IMR-90 (cell line): Measurements from ENCODE around the gene TRAF7. TPM values are rescaled to one million over a fixed set of nuclear protein-coding genes. Genes with fewer than 3 reads are reported as not detected.

ENCODE experiments used
- ATAC-seq: fragments of 200-7000 bp; cut with Tn5 transposase; 2 replicates; pipeline ENCODE4 v1.9.1; 2020; ENCODE audit warnings: low read depth, mild to moderate bottlenecking, moderate library complexity
- BruUV-seq: library from RNA; stranded (reverse); fragments of 400-500 nt; replicated peaks from 2 replicates; lab custom pipeline; 2021; lab: Mats Ljungman, UMichigan
- CTCF ChIA-PET: fragments of 300-600 bp; formaldehyde crosslinking; extraction: SDS; loops from one replicate; lab custom pipeline; 2021; ENCODE audit warnings: antibody characterized with exemption; lab: Yijun Ruan, JAX
- POLR2A ChIA-PET: fragments of 300-600 bp; sonication (Branson Sonifier 250); formaldehyde crosslinking; loops from one replicate; lab custom pipeline; 2022; ENCODE audit warnings: antibody characterized with exemption; ENCODE audit not compliant: unreplicated experiment; lab: Charles Lee
- DNase-seq: peaks from one replicate; pipeline ENCODE4 v3.0.0; 2013
- H2AFZ ChIP-seq: replicated peaks from 2 replicates; pipeline ENCODE3; 2013; ENCODE audit warnings: low read length, mild to moderate bottlenecking; ENCODE audit not compliant: poor library complexity
- H2AK5ac ChIP-seq: 2 replicates; pipeline ENCODE4 v1.6.1; 2013; ENCODE audit warnings: low read depth, low read length, inconsistent platforms
- H2AK9ac ChIP-seq: replicated peaks from 2 replicates; pipeline ENCODE3; 2013; ENCODE audit warnings: mild to moderate bottlenecking, low read depth, low read length, moderate library complexity; ENCODE audit not compliant: poor library complexity
- H2BK120ac ChIP-seq: 2 replicates; pipeline ENCODE4 v1.6.1; 2013; ENCODE audit warnings: low read depth, low read length, inconsistent platforms
- H2BK15ac ChIP-seq: 3 replicates; pipeline ENCODE4 v1.6.1; 2013; ENCODE audit warnings: low read depth, low read length, inconsistent platforms
- H2BK20ac ChIP-seq: 2 replicates; pipeline ENCODE4 v1.6.1; 2013; ENCODE audit warnings: low read depth, mild to moderate bottlenecking, inconsistent platforms, low read length, moderate library complexity
- H2BK5ac ChIP-seq: 2 replicates; pipeline ENCODE4 v1.6.1; 2013; ENCODE audit warnings: mild to moderate bottlenecking, low read depth, low read length, inconsistent platforms; ENCODE audit not compliant: poor library complexity, severe bottlenecking
- H3K14ac ChIP-seq: replicated peaks from 2 replicates; pipeline ENCODE4 v1.6.1; 2013; ENCODE audit warnings: low read depth, low read length, inconsistent platforms
- H3K18ac ChIP-seq: 2 replicates; pipeline ENCODE4 v1.6.1; 2013; ENCODE audit warnings: low read depth, low read length, control low read depth
- H3K23ac ChIP-seq: 2 replicates; pipeline ENCODE4 v1.6.1; 2013; ENCODE audit warnings: low read depth, low read length, inconsistent platforms
- H3K27ac ChIP-seq: 2 replicates; pipeline ENCODE4 v1.5.1; 2013; ENCODE audit warnings: mild to moderate bottlenecking, control low read depth, low read length; ENCODE audit not compliant: insufficient read depth
- H3K27me3 ChIP-seq: 2 replicates; pipeline ENCODE4 v1.6.1; 2013; ENCODE audit warnings: low read length; ENCODE audit not compliant: control insufficient read depth, insufficient read depth
- H3K36me3 ChIP-seq: 2 replicates; pipeline ENCODE4 v1.6.1; 2013; ENCODE audit warnings: low read length, mixed read lengths; ENCODE audit not compliant: control insufficient read depth, insufficient read depth
- H3K4ac ChIP-seq: 2 replicates; pipeline ENCODE4 v1.6.1; 2013; ENCODE audit warnings: low read depth, low read length, inconsistent platforms
- H3K4me1 ChIP-seq: 2 replicates; pipeline ENCODE4 v1.6.1; 2013; ENCODE audit warnings: low read length, mixed read lengths; ENCODE audit not compliant: control insufficient read depth, insufficient read depth
- H3K4me2 ChIP-seq: 2 replicates; pipeline ENCODE4 v1.6.1; 2013; ENCODE audit warnings: low read depth, mild to moderate bottlenecking, control low read depth, low read length, moderate library complexity
- H3K4me3 ChIP-seq: 2 replicates; pipeline ENCODE4 v1.5.1; 2013; ENCODE audit warnings: low read depth, mild to moderate bottlenecking, control low read depth, low read length, moderate library complexity; ENCODE audit not compliant: insufficient read depth
- H3K56ac ChIP-seq: 2 replicates; pipeline ENCODE4 v1.6.1; 2013; ENCODE audit warnings: low read length, inconsistent platforms; ENCODE audit not compliant: insufficient read depth; ENCODE audit errors: extremely low read depth
- H3K79me1 ChIP-seq, 2 experiments: 2 replicates each; pipeline ENCODE4 v1.6.1; 2013; ENCODE audit warnings: low read length in 2 of 2, inconsistent platforms in 1 of 2, low read depth in 1 of 2
- H3K9ac ChIP-seq: 2 replicates; pipeline ENCODE4 v1.6.1; 2013; ENCODE audit warnings: low read depth, low read length, control low read depth
- H3K9me1 ChIP-seq: 2 replicates; pipeline ENCODE4 v1.6.1; 2013; ENCODE audit warnings: low read length, inconsistent platforms; ENCODE audit not compliant: insufficient read depth
- H3K9me3 ChIP-seq: 2 replicates; pipeline ENCODE4 v1.6.1; 2013; ENCODE audit warnings: low read length; ENCODE audit not compliant: control insufficient read depth, insufficient read depth
- H4K20me1 ChIP-seq: 2 replicates; pipeline ENCODE4 v1.6.1; 2013; ENCODE audit warnings: low read length, inconsistent platforms; ENCODE audit not compliant: insufficient read depth
- H4K5ac ChIP-seq: 2 replicates; pipeline ENCODE4 v1.6.1; 2013; ENCODE audit warnings: mild to moderate bottlenecking, low read depth, low read length, control low read depth
- H4K8ac ChIP-seq, 2 experiments: 2 replicates each; pipeline ENCODE4 v1.6.1; 2013; ENCODE audit warnings: low read depth in 2 of 2, low read length in 2 of 2, control low read depth in 1 of 2, inconsistent platforms in 1 of 2
- H4K91ac ChIP-seq: 2 replicates; pipeline ENCODE4 v1.6.1; 2013; ENCODE audit warnings: low read depth, low read length, inconsistent platforms; ENCODE audit not compliant: insufficient read depth
- BHLHE40 ChIP-seq: fragments of 150-350 bp; IDR thresholded peaks from 2 replicates; pipeline ENCODE4 v1.6.1; 2016; ENCODE audit warnings: mild to moderate bottlenecking, low read depth, low read length
- CEBPB ChIP-seq: IDR thresholded peaks from 2 replicates; pipeline ENCODE4 v1.6.1; 2012; ENCODE audit warnings: low read depth, low read length, improper control_type of control experiment
- CHD1 ChIP-seq: IDR thresholded peaks from 2 replicates; pipeline ENCODE4 v1.6.1; 2012; ENCODE audit warnings: low read depth, low read length, improper control_type of control experiment
- FOS ChIP-seq: fragments of 150-350 bp; IDR thresholded peaks from 2 replicates; pipeline ENCODE4 v1.6.1; 2016; ENCODE audit warnings: low read depth, low read length
- MAFK ChIP-seq: IDR thresholded peaks from 2 replicates; pipeline ENCODE4 v1.6.1; 2012; ENCODE audit warnings: low read depth, low read length, improper control_type of control experiment
- MAZ ChIP-seq: IDR thresholded peaks from 2 replicates; pipeline ENCODE4 v1.6.1; 2012; ENCODE audit warnings: low read depth, mild to moderate bottlenecking, low read length, improper control_type of control experiment, moderate library complexity, borderline replicate concordance
- NFE2L2 ChIP-seq: fragments of 150-350 bp; IDR thresholded peaks from 2 replicates; pipeline ENCODE4 v1.6.1; 2016; ENCODE audit warnings: low read depth, mild to moderate bottlenecking, low read length
- POLR2A ChIP-seq: IDR thresholded peaks from 2 replicates; pipeline ENCODE4 v1.6.1; 2012; ENCODE audit warnings: mild to moderate bottlenecking, low read depth, low read length
- RCOR1 ChIP-seq: IDR thresholded peaks from 2 replicates; pipeline ENCODE4 v1.6.1; 2012; ENCODE audit warnings: mild to moderate bottlenecking, low read length, improper control_type of control experiment; ENCODE audit not compliant: insufficient replicate concordance
- SMC3 ChIP-seq: fragments of 150-350 bp; IDR thresholded peaks from 2 replicates; pipeline ENCODE4 v1.6.1; 2016; ENCODE audit warnings: low read depth, mild to moderate bottlenecking, antibody characterized with exemption, low read length, moderate library complexity
- WGBS, 2 experiments: methylation state at CpG; one replicate each; pipeline versions ENCODE4 v1.1.5 to v1.1.7; 2013; ENCODE audit warnings: missing lambda C conversion rate in 2 of 2; ENCODE audit not compliant: insufficient read length in 1 of 2; ENCODE audit errors: extremely low coverage in 2 of 2; 5-methylcytosine and 5-hydroxymethylcytosine counted together
- dilution Hi-C: fragments of 300-500 bp; cut with HindIII; formaldehyde crosslinking; loops from one replicate; pipeline ENCODE4 v1.14.3; 2018; ENCODE audit warnings: low sequenced_read_pairs; ENCODE audit not compliant: unreplicated experiment
- in situ Hi-C: fragments of 300-500 bp; cut with MboI; formaldehyde crosslinking; loops from 3 replicates; pipeline ENCODE4 v1.14.3; 2019; ENCODE audit warnings: low sequenced_read_pairs, inconsistent platforms, mixed read lengths
- intact Hi-C: fragments of 100-400 bp; cut with micrococcal nuclease; formaldehyde crosslinking; loops from 2 replicates; pipeline ENCODE4 v1.10.0; 2022
- polyA plus RNA-seq, 3 experiments: library from polyadenylated mRNA; depleted of rRNA; stranded (reverse); fragments of >200 nt; gene quantifications; 2 replicates each; pipeline ENCODE4 v1.2.3, GENCODE V29; 2012; ENCODE audit warnings: low replicate concordance in 1 of 3
- total RNA-seq: library from RNA; depleted of rRNA; stranded (reverse); fragments of >200 nt; gene quantifications from 2 replicates; pipeline ENCODE4 v1.2.3, GENCODE V29; 2012
- TF ChIP-seq, protein P1 (sequence below): fragments of 150-350 bp; IDR thresholded peaks from 2 replicates; pipeline ENCODE4 v1.6.1; 2017; ENCODE audit warnings: mild to moderate bottlenecking, antibody characterized with exemption, low read length, low read depth
- TF ChIP-seq, protein P2 (sequence below): conservative IDR thresholded peaks from 2 replicates; pipeline ENCODE4 v1.5.1; 2012; ENCODE audit warnings: mild to moderate bottlenecking, low read depth, low read length, improper control_type of control experiment

The TRAF7 gene
- total and polyA plus RNA-seq, 2 of the 4 experiments (the other 2 are of a cell fraction) = 29.6 to 52.6 TPM

- no peak overlapping the region for H2AFZ ChIP-seq
- H2BK5ac ChIP-seq = no peak overlapping the region
- intact Hi-C loops (no loop called here), dilution Hi-C loops (no loop called here), in situ Hi-C loops (no loop called here)
- H3K23ac ChIP-seq = no peak overlapping the region
- ATAC-seq (no peak), DNase-seq (no peak)
- H4K20me1 ChIP-seq = no peaks in the 10 kb centered on the region; the same call in 1 of the 2 replicates
- H3K4me1 ChIP-seq = no peaks in the 10 kb centered on the region
- H3K4ac ChIP-seq = no peak overlapping the region
- no peak overlapping the region for H3K4me2 ChIP-seq
- ChIA-PET POLR2A (no interaction called here), CTCF (no interaction called here)
- no peak overlapping the region for H2BK120ac ChIP-seq
- no peak overlapping the region for H2BK15ac ChIP-seq
- no peak overlapping the region for H3K4me3 ChIP-seq
- H3K18ac ChIP-seq = no peak overlapping the region
- H4K5ac ChIP-seq = no peak overlapping the region
- no peak overlapping the region for H4K8ac ChIP-seq
- no peak overlapping the region for H3K56ac ChIP-seq
- no peak for TF ChIP-seq MAZ
- TF ChIP-seq CHD1 = no peak
- TF ChIP-seq RCOR1 = no peak
- TF ChIP-seq POLR2A = no peak
- TF ChIP-seq SMC3 = no peak
- TF ChIP-seq BHLHE40 = no peak
- TF ChIP-seq CEBPB = no peak
- TF ChIP-seq MAFK = no peak
- TF ChIP-seq, protein P1, sequence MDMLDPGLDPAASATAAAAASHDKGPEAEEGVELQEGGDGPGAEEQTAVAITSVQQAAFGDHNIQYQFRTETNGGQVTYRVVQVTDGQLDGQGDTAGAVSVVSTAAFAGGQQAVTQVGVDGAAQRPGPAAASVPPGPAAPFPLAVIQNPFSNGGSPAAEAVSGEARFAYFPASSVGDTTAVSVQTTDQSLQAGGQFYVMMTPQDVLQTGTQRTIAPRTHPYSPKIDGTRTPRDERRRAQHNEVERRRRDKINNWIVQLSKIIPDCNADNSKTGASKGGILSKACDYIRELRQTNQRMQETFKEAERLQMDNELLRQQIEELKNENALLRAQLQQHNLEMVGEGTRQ = no peak
- no peak for TF ChIP-seq NFE2L2
- TF ChIP-seq, protein P2, sequence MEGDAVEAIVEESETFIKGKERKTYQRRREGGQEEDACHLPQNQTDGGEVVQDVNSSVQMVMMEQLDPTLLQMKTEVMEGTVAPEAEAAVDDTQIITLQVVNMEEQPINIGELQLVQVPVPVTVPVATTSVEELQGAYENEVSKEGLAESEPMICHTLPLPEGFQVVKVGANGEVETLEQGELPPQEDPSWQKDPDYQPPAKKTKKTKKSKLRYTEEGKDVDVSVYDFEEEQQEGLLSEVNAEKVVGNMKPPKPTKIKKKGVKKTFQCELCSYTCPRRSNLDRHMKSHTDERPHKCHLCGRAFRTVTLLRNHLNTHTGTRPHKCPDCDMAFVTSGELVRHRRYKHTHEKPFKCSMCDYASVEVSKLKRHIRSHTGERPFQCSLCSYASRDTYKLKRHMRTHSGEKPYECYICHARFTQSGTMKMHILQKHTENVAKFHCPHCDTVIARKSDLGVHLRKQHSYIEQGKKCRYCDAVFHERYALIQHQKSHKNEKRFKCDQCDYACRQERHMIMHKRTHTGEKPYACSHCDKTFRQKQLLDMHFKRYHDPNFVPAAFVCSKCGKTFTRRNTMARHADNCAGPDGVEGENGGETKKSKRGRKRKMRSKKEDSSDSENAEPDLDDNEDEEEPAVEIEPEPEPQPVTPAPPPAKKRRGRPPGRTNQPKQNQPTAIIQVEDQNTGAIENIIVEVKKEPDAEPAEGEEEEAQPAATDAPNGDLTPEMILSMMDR = no peak
- no peak for TF ChIP-seq FOS
- no peaks in the 10 kb centered on the region for H3K9me3 ChIP-seq
- H3K9me1 ChIP-seq = no peaks in the 10 kb centered on the region
- H3K14ac ChIP-seq = no peak overlapping the region
- no peak overlapping the region for H3K9ac ChIP-seq
- no peaks in the 10 kb centered on the region for H3K79me1 ChIP-seq
- no peak overlapping the region for H4K91ac ChIP-seq
- WGBS, 2 experiments = no CpG with 5 or more reads among the region's 5 CpGs
- H2AK9ac ChIP-seq = no peak overlapping the region
- H3K27me3 ChIP-seq = peaks cover 59% of the 10 kb centered on the region
- no peak overlapping the region for H2BK20ac ChIP-seq
- H2AK5ac ChIP-seq = no peak overlapping the region
- H3K27ac ChIP-seq = no peak overlapping the region
- H3K36me3 ChIP-seq = no peaks in the 10 kb centered on the region
- no TSS peak for BruUV-seq
These were observed 43.5 kb downstream of the TRAF7 start for GRCh38 chr16:2199095-2199494.
